ENCODE results near the gene EIF5A2.
"Not testable (repeated sequence)": the region's sequence is repeated elsewhere in the genome, so short reads cannot be mapped to it uniquely, and the experiment has no call there.

The EIF5A2 gene

DNA sequence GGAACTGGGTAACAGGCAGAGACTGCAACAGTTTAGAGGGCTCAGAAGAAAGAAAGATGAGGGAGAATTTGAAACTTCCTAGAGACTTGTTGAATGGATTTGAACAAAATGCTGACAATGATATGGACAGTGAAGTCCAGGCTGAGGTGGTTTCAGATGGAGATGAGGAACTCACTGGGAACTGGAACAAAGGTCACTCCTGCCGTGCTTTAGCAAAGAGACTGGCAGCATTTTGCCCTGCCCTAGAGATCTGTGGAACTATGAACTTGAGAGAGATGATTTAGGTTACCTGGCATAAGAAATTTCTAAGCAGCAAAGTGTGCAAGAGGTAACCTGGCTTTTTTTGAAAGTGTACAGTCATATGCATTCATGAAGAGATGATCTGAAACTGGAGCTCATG is 11.7 kb downstream of the EIF5A2 start:
- no peak for DNase-seq (ENCODE audit: low read depth in 2 of 2)

DNA sequence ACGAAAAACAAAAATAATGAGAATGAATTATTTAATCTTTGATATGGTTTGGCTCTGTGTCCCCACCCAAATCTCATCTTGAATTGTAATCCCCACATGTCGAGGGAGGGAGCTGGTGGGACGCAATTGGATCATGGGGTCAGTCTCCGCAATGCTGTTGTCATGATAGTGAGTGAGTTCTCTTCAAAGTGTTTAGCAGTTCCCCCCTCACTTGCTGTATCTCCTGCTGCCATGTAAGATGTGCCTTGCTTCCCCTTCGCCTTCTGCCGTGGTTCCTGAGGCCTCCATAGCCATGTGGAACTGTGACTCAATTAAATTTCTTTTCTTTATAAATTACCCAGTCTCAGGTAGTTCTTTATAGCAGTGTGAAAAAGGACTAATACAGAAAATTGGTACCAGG is 12.1 kb downstream of the EIF5A2 start:
- DNase-seq (ENCODE audit: low read depth in 2 of 2), result not testable (repeated sequence)

DNA sequence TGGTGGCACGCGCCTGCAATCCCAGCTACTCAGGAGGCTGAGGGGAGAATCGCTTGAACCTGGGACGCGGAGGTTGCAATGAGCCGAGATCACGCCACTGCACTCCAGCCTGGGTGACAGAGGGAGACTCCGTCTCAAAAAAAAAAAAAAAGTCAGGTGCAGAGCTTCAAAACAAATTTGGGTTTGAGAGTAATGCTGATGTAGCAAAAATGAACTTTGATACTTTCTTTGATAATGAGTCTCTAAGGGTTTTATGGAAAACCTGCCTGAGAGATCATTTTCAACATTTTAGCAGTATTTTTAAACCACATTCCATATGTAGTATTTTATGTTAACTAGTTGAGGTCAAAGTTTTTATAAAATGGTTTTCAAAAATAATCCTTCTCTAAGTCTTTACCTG is 14.5 kb downstream of the EIF5A2 start:
- DNase-seq (ENCODE audit: low read depth in 2 of 2), result no peak

DNA sequence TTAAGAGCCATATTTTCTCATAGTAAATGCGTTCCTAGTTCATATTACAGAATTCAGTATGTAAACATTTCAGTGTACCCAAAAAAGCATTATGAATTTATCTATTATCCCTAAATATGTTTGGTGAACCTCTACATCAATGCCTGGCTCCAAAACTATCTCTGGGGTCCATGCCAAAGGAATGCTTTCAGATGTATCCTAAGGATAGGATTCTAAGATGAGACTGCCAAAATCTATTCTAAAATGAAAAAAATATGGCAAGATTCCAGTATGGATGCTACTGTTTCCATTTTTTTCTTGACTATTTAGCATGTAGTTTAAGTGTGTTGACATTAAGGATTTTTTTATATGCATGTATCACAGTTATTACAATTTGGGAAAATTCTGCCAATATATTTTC is 18.8 kb downstream of the EIF5A2 start:
- no peak for DNase-seq (ENCODE audit: low read depth in 2 of 2)

DNA sequence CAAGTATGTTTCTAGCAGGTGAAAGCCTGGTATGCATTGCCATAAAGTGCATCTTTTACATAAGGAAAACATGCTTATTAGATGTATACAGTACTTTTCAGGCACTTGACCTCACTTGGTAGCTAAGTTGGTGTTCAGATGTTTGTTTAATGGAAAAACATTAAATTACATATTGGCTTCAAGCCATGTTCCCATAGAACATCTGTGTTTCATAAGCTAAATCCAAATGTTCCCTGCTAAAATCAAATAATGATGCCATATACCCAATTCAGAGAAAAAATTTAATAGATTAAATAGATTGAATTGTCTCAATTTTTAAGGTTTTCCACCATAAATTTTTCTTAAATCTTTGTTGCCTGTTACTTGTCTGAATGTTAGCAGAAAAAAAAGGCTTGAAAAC is 19.3 kb downstream of the EIF5A2 start:
- no peak for DNase-seq (ENCODE audit: low read depth in 2 of 2)

DNA sequence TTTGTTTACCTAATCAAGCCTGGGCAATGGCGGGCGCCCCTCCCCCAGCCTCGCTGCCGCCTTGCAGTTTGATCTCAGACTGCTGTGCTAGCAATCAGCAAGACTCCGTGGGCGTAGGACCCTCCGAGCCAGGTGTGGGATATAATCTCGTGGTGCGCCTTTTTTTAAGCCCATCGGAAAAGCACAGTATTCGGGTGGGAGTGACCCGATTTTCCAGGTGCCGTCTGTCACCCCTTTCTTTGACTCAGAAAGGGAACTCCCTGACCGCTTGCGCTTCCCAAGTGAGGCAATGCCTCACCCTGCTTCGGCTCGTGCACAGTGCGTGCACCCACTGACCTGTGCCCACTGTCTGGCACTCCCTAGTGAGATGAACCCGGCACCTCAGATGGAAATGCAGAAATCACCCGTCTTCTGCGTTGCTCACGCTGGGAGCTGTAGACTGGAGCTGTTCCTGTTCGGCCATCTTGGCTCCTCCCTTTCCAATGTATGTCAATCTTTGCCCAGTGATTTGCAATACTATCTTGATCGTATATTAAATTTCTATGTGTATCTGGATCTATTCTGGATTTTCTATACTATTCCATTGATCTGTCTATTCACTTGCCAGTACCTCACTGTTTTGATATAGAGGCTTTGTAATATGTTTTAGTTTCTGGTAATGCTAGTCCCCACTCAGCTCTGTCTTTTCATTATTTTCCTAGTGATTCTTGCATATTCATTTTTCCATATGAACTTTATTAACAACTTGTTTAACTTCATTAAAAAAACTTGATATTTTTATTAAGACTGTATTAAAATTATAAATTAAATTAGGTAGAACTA is 24.1 kb downstream of the EIF5A2 start:
- not testable (repeated sequence) for DNase-seq (ENCODE audit: low read depth in 2 of 2)

DNA sequence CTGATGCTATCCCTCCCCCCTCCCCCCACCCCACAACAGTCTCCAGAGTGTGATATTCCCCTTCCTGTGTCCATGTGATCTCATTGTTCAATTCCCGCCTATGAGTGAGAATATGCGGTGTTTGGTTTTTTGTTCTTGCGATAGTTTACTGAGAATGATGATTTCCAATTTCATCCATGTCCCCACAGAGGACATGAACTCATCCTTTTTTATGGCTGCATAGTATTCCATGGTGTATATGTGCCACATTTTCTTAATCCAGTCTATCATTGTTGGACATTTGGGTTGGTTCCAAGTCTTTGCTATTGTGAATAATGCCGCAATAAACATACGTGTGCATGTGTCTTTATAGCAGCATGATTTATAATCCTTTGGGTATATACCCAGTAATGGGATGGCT is 29.7 kb downstream of the EIF5A2 start:
- not testable (repeated sequence) for DNase-seq (ENCODE audit: low read depth in 2 of 2)

DNA sequence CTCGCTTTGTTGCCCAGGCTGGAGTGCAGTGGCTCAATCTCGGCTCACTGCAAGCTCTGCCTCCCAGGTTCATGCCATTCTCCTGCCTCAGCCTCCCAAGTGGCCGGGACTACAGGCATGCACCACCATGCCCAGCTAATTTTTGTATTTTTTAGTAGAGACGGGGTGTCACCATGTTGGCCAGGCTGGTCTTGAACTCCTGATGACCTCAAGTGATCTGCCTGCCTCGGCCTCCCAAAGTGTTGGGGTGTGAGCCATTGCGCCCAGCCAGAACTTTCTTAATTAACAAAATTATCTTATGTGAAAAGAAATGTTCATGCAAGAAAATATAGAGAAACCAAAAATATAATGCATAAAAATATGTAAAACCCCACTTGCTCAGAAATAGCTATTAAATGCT is 31.1 kb downstream of the EIF5A2 start:
- DNase-seq (ENCODE audit: low read depth in 2 of 2), result not testable (repeated sequence)

DNA sequence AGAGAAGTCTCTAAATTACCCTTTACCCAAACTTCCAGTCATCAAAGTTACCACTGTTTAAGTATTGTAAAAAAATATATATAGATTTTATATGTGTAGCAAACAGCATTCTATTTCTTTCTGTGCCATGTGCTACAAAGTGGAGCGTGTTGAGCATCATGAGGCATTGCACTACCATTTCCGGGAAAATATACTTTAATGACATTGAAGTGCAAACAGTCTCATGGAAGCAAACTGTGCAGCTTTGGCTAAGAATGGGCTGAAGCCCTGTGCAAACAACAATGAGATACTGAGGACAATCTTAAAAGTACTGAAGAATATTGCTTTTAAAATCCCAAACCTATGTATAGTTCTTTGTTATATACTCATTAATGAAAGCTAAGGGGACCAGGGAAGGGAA is 31.9 kb downstream of the EIF5A2 start:
- DNase-seq (ENCODE audit: low read depth in 2 of 2), result no peak

DNA sequence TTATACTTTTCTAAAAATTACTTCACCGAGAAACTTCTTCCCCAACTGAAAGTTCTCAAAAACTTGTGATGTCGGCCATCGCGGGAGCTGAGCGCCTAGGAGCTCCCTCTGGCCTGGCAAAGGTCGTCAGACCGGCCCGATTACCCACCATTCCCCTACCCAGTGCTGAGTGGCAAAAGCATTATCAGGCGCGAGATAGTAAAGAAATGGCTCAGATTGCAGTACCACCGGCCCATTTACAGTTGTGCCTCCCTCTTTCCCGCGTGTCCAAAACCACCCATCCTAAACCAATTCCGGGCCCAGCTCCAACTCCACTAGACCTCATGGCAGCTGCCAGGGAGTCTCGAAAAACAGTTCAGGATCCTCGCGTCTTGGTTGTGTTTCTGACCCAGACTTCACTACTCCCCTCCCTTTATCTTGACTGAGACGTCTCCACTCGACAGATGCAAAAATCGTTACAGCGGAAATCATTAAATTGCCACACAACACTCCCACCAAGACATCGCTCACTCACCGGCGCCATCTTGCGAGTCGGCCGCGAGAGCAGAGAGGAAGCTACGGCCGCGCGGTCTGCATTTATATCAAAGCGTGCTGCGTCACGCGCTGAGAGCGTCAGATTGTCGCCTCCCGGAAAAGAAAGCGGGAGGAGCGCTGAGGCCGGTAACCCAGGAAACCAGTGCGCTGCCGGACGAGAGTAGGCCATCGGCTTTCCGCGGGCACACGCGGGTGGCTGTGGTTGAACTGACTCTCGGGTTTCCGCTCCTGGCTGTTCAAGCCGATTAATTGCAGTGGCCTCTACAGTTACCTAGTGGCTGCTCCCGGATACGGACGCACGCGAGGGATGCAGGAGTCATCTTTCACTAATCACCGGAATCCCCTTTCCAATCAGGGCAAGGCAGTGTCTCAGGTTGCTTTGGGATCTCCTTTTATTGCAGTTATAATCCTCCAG is 38.5 kb downstream of the EIF5A2 start, which contains the start of gene RPL22L1:
Gene RPL22L1, minus strand, starts transcription at position 551 of the 949 bp plus-strand sequence. Its CDS starts 28 bp downstream, at position 523.
- peak; percentile 85 to 89 for DNase-seq (ENCODE audit: low read depth in 2 of 2)

DNA sequence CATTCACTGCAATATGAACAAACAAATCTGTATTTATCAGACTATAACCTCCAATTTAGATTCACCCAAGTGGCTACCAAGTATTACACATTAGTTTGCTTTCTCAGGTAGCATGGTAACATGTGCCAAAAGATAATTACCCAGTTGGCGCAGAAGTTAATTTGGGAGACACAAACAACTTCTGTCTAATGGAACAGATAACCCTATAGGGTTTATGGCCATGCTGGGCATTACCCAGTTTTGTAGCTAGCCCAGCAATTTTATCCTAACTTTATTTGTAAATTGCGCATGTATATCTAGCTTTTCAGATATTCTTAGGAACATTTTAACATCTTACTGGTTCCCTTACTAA is 39.2 kb downstream of the EIF5A2 start:
- no peak for DNase-seq (ENCODE audit: low read depth in 2 of 2)

DNA sequence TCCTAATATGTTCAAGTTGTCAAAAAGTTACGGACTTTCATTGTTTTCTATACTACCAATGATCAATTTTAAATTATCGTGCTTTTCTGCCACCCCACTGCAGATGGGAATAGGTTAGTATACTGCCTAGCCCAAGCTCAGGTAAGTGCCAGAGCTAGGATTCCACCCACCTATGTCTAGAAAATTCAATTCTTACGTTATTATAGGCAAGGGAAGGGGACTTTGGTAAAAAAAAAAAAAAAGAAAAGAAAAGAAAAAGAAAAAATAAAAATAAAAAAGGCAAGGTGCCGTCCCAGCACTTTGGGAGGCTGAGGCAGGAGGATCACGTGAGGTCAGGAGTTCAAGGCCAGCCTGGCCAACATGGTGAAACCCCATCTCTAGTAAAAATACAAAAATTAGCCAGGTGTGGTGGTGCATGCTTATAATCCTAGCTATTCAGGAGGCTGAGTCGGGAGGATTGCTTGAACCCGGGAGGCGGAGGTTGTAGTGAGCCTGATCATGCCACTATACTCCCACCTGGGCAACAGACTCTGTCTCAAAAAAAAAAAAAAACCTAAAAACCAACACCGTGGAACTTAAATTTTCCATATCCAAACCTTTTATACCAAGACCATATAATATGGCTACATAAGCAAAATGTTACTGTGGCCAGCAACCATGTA is 39.7 kb downstream of the EIF5A2 start:
- no peak for DNase-seq (ENCODE audit: low read depth in 2 of 2)

DNA sequence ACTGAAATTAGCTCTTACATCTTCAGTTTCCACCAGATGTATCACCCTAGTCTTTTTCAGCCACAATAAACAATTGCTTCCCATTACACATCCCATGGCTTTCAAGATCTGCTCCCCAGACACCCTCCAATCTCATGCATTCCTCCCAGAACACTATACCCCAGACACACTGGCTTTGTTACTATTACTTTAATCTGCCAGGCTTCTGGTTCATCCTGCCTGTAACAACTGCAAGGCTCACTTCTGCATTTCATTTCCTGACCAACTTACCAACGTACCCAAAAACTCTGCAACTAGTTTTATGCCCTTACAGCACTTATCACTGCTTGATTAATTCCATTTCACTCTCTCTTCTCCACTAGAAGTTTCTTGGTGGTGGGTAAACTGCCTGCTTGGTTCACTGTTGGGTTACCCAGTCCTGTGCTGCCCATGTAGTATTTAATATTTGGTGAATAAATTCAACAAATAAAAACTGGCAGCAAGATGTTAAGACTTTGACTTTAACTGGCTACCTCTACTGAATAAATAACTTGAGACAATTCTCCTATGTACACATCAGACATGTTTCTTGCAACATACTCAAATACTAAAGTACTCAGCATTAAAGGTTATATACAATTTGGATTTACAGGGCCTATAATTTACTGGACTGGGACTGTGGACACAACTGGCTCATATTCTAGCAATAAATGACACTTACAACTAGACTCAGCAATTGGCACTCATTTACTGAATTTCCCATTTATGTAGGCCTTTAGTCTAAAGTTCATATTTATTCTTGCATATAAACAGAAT is 41.1 kb downstream of the EIF5A2 start:
- DNase-seq (ENCODE audit: low read depth in 2 of 2), result no peak

DNA sequence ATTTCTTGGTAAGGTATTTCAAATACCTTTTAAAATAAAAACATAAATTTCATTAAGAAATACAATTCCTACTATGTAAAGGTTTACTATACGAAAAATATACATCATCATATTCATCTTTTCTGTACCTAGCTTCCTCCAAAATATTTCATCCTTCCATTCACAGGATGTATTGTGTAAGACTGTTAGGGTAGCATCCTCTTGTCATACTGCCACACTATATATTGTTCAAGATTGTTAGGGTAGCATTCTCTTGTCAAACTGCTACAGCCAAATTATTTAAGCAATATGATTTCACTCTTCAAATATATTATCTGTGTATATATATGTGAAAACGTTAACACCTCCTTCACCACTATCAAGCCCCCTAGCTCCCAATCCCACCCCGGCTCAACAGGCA is 41.9 kb downstream of the EIF5A2 start:
- DNase-seq (ENCODE audit: low read depth in 2 of 2), result no peak

DNA sequence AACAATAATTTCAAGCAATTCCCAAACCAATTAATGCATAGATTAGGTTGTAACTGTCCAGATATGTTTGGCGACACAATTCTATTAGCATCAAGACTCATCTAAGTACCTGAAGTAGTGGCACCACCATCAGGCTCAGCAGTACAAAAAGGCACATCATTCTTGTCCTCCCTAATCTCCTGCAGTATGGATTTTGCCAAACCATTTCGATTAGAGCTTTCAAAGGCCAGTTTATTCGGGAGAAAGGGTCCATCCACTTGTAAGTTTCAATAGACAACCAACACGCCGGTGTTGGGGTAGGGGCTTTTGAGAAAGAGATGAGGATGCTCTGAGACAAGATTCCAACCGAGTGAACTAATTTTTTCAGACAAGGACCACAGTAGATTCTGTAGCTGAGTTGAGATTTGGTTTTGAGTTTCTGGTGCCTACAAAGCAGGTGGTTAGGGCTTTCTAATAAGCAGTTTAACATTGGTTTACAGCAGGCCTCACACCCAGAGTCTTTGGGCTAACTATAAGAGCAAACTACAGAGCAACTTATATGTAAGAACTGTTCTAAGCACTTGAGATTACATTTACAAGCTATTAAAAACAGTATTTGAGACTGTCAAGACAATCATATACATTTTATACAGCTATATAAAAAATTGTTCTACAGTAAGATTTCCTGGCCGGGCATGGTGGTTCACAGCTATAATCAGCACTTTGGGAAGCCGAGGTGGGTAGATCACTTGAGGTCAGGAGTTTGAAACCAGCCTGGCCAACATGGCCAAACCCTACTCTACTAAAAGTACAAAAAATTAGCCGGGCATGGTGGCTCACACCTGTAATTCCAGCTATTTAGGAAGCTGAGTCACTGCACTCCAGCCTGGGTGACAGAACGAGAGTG is 43.0 kb downstream of the EIF5A2 start:
- no peak for DNase-seq (ENCODE audit: low read depth in 2 of 2)

DNA sequence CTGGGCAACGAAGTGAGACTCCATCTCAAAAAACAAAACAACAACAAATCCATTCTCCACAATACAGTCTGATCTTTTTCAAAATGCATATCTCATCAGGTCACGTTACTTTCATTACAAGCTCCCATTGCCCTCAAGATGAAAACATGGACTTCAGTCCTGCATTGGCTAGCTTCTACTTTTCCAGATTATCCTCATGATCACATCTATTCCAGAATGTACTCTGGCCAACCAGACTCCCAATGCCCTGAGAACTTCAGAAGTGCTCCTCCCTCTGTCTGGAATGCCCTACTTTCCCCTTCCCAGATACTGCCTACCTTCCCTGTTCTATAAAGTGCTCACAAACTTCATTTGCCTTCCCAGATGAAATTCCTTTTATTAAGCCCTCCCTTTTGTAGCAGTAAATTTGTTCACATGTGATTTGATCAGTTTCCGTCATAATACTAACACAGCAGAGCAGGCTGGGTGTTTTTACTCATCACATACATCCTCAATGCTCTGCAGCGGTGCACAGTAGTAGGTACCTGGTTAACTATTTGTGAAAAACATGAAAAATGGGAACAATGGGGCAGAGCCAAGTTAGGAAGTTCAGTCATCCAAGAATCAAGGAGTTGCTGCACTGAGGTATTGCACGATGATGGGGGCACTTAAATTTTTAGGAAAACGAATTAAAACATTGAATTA is 43.8 kb downstream of the EIF5A2 start:
- DNase-seq (ENCODE audit: low read depth in 2 of 2), result no peak

DNA sequence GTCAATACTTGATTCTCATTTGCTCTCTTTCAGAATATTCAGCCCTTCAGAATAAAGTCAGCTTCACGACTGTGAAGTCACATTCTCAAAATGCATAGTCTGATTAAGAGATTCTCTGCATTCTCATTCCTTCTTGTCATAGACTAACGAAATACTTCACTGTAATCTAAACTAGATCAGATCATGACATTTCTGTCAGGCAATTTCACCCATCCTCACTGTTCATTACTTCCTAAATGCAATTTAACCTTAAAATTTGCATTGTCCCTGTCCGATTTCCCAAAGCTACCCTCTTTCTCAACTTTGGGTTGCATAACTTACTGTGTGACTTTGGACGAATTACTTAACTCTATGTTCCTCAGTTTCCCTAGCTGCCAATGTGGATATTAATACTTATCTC is 44.6 kb downstream of the EIF5A2 start:
- no peak for DNase-seq (ENCODE audit: low read depth in 2 of 2)

DNA sequence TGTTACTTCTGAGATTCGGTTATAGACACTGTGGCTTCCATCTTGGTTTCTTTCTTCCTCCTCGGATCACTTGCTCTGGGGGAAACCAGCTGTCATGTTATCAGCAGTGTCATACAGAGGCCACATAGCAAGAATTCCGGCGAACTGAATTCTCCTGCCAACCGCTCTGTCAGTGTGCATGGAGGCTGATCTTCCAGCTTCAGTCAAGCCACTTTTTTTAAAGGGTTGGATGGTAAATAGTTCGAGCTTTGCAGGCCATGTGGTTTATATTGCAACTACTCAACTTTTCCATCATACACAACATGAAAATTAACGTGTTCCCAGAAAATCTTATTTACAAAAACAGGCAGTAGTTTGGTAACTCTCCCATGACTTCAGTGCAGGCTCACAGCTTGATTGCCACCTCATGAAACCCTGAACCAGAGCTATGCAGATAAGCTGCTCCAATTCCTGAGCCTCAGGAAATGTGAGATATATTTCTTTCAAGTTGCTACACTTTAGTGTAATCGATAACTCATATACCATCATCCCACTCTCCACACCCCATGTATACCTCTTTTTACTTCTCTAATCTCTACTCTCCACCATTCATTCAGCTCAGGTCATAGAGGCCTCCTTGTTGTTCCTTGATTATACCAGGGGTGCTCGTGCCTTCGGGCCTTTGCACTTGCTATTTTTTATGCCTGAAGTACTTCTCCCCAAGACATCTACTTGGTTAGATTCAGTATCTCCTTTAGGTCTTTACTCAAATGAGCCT is 45.6 kb downstream of the EIF5A2 start:
- DNase-seq (ENCODE audit: low read depth in 2 of 2), result no peak

DNA sequence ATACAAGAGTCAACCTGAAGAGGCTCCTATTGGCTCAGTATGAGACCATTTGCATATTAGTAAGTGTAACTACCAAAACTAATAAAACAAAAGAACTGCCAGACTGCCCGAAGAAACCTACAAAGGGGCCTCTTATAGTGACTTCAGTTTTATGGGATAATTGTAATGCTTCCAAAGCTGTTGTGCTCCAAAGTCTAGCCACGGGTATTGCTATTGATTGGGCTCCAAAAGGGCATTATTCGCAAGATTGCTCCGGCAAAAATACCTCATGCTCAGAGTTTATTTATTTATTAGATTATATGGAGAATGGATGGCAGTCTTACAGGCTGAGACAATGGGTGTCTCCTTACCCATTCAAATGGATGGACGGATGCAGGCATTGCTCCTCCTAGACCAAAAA is 49.8 kb downstream of the EIF5A2 start:
- no peak for DNase-seq (ENCODE audit: low read depth in 2 of 2)

All from stimulated activated CD8-positive, alpha-beta memory T cell treated with anti-CD3 and anti-CD28 coated beads, Interleukin-15, amount 100 ng/mL, for 4 hours (primary cell).